H1 (cell line): ENCODE results near the gene ZNF423. TPM values are rescaled to one million over a fixed set of nuclear protein-coding genes. Genes with fewer than 3 reads are reported as not detected.

Source experiments
- ASH2L ChIP-seq: fragments of 200-600, 300-600 bp; sonication (generic); IDR thresholded peaks from one replicate; pipeline ENCODE4 v1.7.1; 2017; ENCODE audit warnings: low read length
- KDM5A ChIP-seq: fragments of 200-600 bp; IDR thresholded peaks from 2 replicates; pipeline ENCODE4 v1.7.1; 2012; ENCODE audit warnings: mild to moderate bottlenecking, low read length, inconsistent platforms, mixed read lengths
- NRF1 ChIP-seq: IDR thresholded peaks from 2 replicates; pipeline ENCODE4 v1.6.1; 2011; ENCODE audit warnings: mild to moderate bottlenecking, low read depth, low read length, improper control_type of control experiment
- RAD21 ChIP-seq, 2 experiments: IDR thresholded peaks in 1 of 2; conservative IDR thresholded peaks in 1 of 2; 2 replicates each; pipeline ENCODE4 v1.6.1; 2011; ENCODE audit warnings: low read depth in 2 of 2, low read length in 2 of 2, improper control_type of control experiment in 1 of 2, inconsistent platforms in 1 of 2, mild to moderate bottlenecking in 1 of 2, moderate library complexity in 1 of 2
- SUZ12 ChIP-seq: fragments of 200-600 bp; sonication (generic); IDR thresholded peaks from 2 replicates; pipeline ENCODE4 v1.6.1; 2012; ENCODE audit warnings: mild to moderate bottlenecking, inconsistent platforms, low read length, moderate library complexity, mixed read lengths
- TCF12 ChIP-seq: IDR thresholded peaks from 2 replicates; pipeline ENCODE4 v1.6.1; 2011; ENCODE audit warnings: low read depth, mild to moderate bottlenecking, low read length
- polyA plus RNA-seq, 7 experiments: library from polyadenylated mRNA; depleted of rRNA in 3 of 7; stranded (reverse) in 5 of 7; unstranded in 2 of 7; fragments of >200 nt in 5 of 7; fragments of 200-250 nt in 2 of 7; gene quantifications; 1 replicate in 5 of 7; 2 replicates in 1 of 7; 4 replicates in 1 of 7; pipeline versions ENCODE4 v1.2.1 to v1.2.3, GENCODE V29; 2011 to 2013; ENCODE audit warnings: missing spikeins in 2 of 7, mixed read lengths in 2 of 7
- total RNA-seq: library from RNA; stranded (reverse); fragmentation: NEBNext Ultra II Directional; extraction: Animal tissue kit (Norgen Biotek cat#: 25700); gene quantifications from 2 replicates; pipeline ENCODE4 v1.2.1, GENCODE V29; 2021

The ZNF423 gene
- total and polyA plus RNA-seq, 2 of the 8 experiments (the other 6 are each of a cell fraction or from before 2014, with no cell fraction given): 38.2 to 52.3 TPM

DNA sequence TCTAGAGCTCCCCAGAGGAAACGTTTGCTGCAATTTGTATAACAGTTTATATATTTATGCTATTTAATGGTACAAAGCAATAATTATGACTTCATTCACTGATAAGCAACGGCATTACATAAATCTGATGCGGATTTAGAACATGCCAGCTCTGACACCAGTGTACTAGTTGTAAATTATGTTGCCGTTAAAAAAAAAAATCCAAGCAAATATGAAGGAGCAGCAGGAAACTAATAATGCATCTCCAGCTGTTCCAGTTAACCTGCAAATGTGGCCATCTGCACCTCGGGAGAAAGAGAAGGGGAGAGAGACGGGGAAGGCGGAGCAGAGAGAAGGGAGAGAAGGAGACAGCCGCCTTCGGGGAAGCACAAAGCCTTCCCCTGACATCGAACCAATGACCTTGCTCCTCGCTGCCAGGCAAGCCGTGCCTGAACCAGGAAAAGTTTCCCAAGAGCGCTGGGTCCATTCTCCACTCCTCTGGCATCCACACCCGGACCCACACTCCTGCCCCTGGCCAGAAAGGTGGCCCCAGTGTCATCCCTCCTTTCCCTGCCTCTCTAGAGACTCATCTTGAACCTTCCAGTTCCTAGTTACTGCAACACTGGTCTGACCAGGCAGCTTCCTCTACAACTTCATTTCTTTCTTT, 307.5 kb downstream of the ZNF423 start (continued):
- no peak for TF ChIP-seq KDM5A
- no peak for TF ChIP-seq SUZ12
- TF ChIP-seq RAD21 (IDR thresholded peaks at IDR 0.05 in 1 of 2, conservative IDR thresholded peaks at IDR 0.05 in 1 of 2; ENCODE audit: low read depth in 2 of 2, low read length in 2 of 2): no peak
- TF ChIP-seq ASH2L: no peak
- TF ChIP-seq NRF1: no peak
- TF ChIP-seq TCF12: no peak
